Urinary bladder (tissue), 4 donors: ENCODE data around the gene PSMA1. TPM values are rescaled to one million over a fixed set of nuclear protein-coding genes. Genes with fewer than 3 reads are reported as not detected.
"Not testable (repeated sequence)": the region's sequence is repeated elsewhere in the genome, so short reads cannot be mapped to it uniquely, and the experiment has no call there.

ENCODE experiments used
- DNase-seq: peaks from one replicate; pipeline ENCODE4 v3.0.0-alpha.2; 2015; ENCODE audit errors: extremely low spot score
- H3K27ac ChIP-seq: one replicate; pipeline ENCODE4 v1.5.1; 2013; ENCODE audit warnings: low read depth, mild to moderate bottlenecking, moderate library complexity
- H3K36me3 ChIP-seq: one replicate; pipeline ENCODE4 v1.6.1; 2013; ENCODE audit warnings: mild to moderate bottlenecking, moderate library complexity; ENCODE audit not compliant: insufficient read depth
- H3K4me1 ChIP-seq: one replicate; pipeline ENCODE4 v1.6.1; 2013; ENCODE audit warnings: mild to moderate bottlenecking, moderate library complexity; ENCODE audit not compliant: insufficient read depth
- H3K4me3 ChIP-seq: one replicate; pipeline ENCODE4 v1.5.1; 2013; ENCODE audit warnings: low read depth, low read length
- WGBS: extraction: QIAGEN DNeasy Blood & Tissue Kit; methylation state at CpG from one replicate; pipeline ENCODE4 v1.1.7; 2013; 5-methylcytosine and 5-hydroxymethylcytosine counted together
- polyA plus RNA-seq: library from polyadenylated mRNA; stranded (reverse); fragments of 200-250 nt; gene quantifications from one replicate; pipeline ENCODE4 v1.2.3, GENCODE V29; 2013
- total RNA-seq: library from RNA; depleted of rRNA; stranded (reverse); fragments of >200 nt; gene quantifications from one replicate; pipeline ENCODE4 v1.2.3, GENCODE V29; 2014
- donor health status: healthy with polysubstance abuse.
- donor health status: healthy.

Gene PSMA1
- 134 TPM for total RNA-seq
- 122 TPM for polyA plus RNA-seq

GRCh38 chr11:14519917-14520746 is at the start of gene PSMA1:
Gene PSMA1, minus strand, starts transcription at chr11:14520386. Its CDS starts 87 bp downstream, at chr11:14520299.
- DNase-seq: peak; percentile 92
- WGBS: under 1% methylated on average over 56 of the region's 56 CpGs
- Histone ChIP-seq H3K4me3 (peak within 1 kb of the TSS; percentile 85), H3K36me3 (peaks cover 1% of the 10 kb centered on the region), H3K4me1 (no peaks in the 10 kb centered on the region), H3K27ac (peak within 1 kb of the TSS; percentile 77)

- DNase-seq, H3K4me1 ChIP-seq, H3K27ac ChIP-seq, H3K36me3 ChIP-seq, H3K4me3 ChIP-seq: not testable (repeated sequence)
- whole genome bisulfite sequencing: 89% methylated on average over 6 of the region's 6 CpGs
These were observed 49.3 kb upstream of the PSMA1 start for GRCh38 chr11:14569516-14569915.

GRCh38 chr11:14567064-14567651 is 47.0 kb upstream of the PSMA1 start:
- no peak overlapping the region for H3K27ac ChIP-seq
- 90% methylated on average over 3 of the region's 3 CpGs for WGBS
- DNase-seq: no peak
- H3K4me3 ChIP-seq: no peak overlapping the region
- no peaks in the 10 kb centered on the region for H3K36me3 ChIP-seq
- H3K4me1 ChIP-seq: no peaks in the 10 kb centered on the region

GRCh38 chr11:14566331-14567063 is 46.3 kb upstream of the PSMA1 start:
- Histone ChIP-seq H3K27ac (no peak overlapping the region), H3K4me3 (no peak overlapping the region), H3K4me1 (no peaks in the 10 kb centered on the region), H3K36me3 (no peaks in the 10 kb centered on the region)
- WGBS: 89% methylated on average over 3 of the region's 3 CpGs
- DNase-seq: no peak

- no peak overlapping the region for H3K27ac ChIP-seq
- H3K4me3 ChIP-seq: no peak overlapping the region
- 88% methylated on average over 2 of the region's 2 CpGs for WGBS
- H3K4me1 ChIP-seq: no peaks in the 10 kb centered on the region
- no peaks in the 10 kb centered on the region for H3K36me3 ChIP-seq
- DNase-seq: no peak
These were observed 45.7 kb upstream of the PSMA1 start for GRCh38 chr11:14565845-14566244.

GRCh38 chr11:14555818-14556217 is 35.6 kb upstream of the PSMA1 start:
- Histone ChIP-seq H3K4me1 (peaks cover 2% of the 10 kb centered on the region), H3K4me3 (no peak overlapping the region), H3K27ac (peak overlapping the region; percentile 79), H3K36me3 (no peaks in the 10 kb centered on the region)
- DNase-seq: no peak
- 64% methylated on average over 1 of the region's 1 CpG for WGBS

GRCh38 chr11:14554959-14555358 is 34.8 kb upstream of the PSMA1 start:
- DNase-seq: no peak
- WGBS: 17% methylated on average over 2 of the region's 2 CpGs
- H3K27ac ChIP-seq: no peak overlapping the region

GRCh38 chr11:14552089-14552488 is 31.9 kb upstream of the PSMA1 start:
- no peaks in the 10 kb centered on the region for H3K36me3 ChIP-seq
- no peak overlapping the region for H3K4me3 ChIP-seq
- H3K27ac ChIP-seq: no peak overlapping the region
- WGBS: 62% methylated on average over 4 of the region's 4 CpGs
- DNase-seq: no peak
- peaks cover 2% of the 10 kb centered on the region for H3K4me1 ChIP-seq

More at GRCh38 chr11:14554959-14555358, 34.8 kb upstream of the PSMA1 start:
- H3K4me3 ChIP-seq: no peak overlapping the region
- H3K4me1 ChIP-seq: peaks cover 2% of the 10 kb centered on the region
- H3K36me3 ChIP-seq: no peaks in the 10 kb centered on the region

GRCh38 chr11:14551380-14551779 is 31.2 kb upstream of the PSMA1 start:
- Histone ChIP-seq H3K4me3 (no peak overlapping the region), H3K27ac (no peak overlapping the region), H3K36me3 (no peaks in the 10 kb centered on the region), H3K4me1 (peaks cover 2% of the 10 kb centered on the region)
- 24% methylated on average over 2 of the region's 2 CpGs for WGBS
- DNase-seq: no peak

- Histone ChIP-seq H3K36me3 (no peaks in the 10 kb centered on the region), H3K4me1 (peaks cover 2% of the 10 kb centered on the region), H3K4me3 (no peak overlapping the region), H3K27ac (no peak overlapping the region)
- DNase-seq: no peak
- WGBS: 69% methylated on average over 4 of the region's 4 CpGs
These were observed 29.7 kb upstream of the PSMA1 start for GRCh38 chr11:14549891-14550290.

GRCh38 chr11:14547440-14547839 is 27.3 kb upstream of the PSMA1 start:
- WGBS: 62% methylated on average over 2 of the region's 2 CpGs
- DNase-seq: no peak
- no peaks in the 10 kb centered on the region for H3K36me3 ChIP-seq
- H3K4me1 ChIP-seq: peaks cover 2% of the 10 kb centered on the region
- H3K27ac ChIP-seq: no peak overlapping the region
- no peak overlapping the region for H3K4me3 ChIP-seq

GRCh38 chr11:14546672-14547071 is 26.5 kb upstream of the PSMA1 start:
- no peak for DNase-seq
- Histone ChIP-seq H3K4me1 (peaks cover 2% of the 10 kb centered on the region), H3K36me3 (no peaks in the 10 kb centered on the region), H3K27ac (no peak overlapping the region), H3K4me3 (no peak overlapping the region)

GRCh38 chr11:14544611-14545010 is 24.4 kb upstream of the PSMA1 start:
- Histone ChIP-seq H3K4me3 (no peak overlapping the region), H3K36me3 (no peaks in the 10 kb centered on the region), H3K27ac (peak overlapping the region; percentile 23), H3K4me1 (no peaks in the 10 kb centered on the region)
- 54% methylated on average over 3 of the region's 3 CpGs for WGBS
- no peak for DNase-seq

- WGBS: 31% methylated on average over 1 of the region's 1 CpG
- H3K27ac ChIP-seq: no peak overlapping the region
- no peaks in the 10 kb centered on the region for H3K4me1 ChIP-seq
These were observed 23.1 kb upstream of the PSMA1 start for GRCh38 chr11:14543260-14543659.

More at GRCh38 chr11:14543260-14543659, 23.1 kb upstream of the PSMA1 start:
- DNase-seq: no peak
- Histone ChIP-seq H3K4me3 (no peak overlapping the region), H3K36me3 (no peaks in the 10 kb centered on the region)
